ENCODE measurements around the gene EMP2.

The EMP2 gene

DNA sequence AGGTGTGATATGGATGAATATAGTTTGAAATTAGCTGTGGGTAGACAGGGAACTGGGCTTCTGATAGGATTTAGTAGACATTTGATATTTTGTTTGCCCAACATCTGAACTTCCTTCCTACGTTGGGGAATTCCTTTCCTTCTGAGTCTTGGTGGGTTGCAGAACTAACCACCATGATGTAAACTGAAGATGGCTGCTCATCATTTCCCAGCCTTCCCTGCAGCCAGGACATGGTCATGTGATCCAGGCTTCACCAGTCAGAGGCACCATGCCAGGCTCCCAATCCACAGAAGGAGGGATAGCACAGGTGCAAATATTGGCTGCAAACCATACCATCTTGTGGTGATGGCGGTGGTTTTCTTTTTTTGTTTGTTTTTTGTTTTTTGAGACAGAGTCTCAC, 57.4 kb downstream of the EMP2 start:
- Histone ChIP-seq H3K4me2 (ENCODE audit: low read depth, low read length, poor library complexity, severe bottlenecking) (no peak overlapping the region), H3K36me3 (ENCODE audit: insufficient read depth, low read length) (no peaks in the 10 kb centered on the region), H3F3A (ENCODE audit: low read depth) (no peaks in the 10 kb centered on the region), H3K9ac (ENCODE audit: low read depth, low read length, poor library complexity, severe bottlenecking) (no peak overlapping the region), H3K9me3 (ENCODE audit: insufficient read depth, low read depth, low read length) (no peaks in the 10 kb centered on the region), H3K4me1 (ENCODE audit: insufficient read depth, low read length, poor library complexity, severe bottlenecking) (no peaks in the 10 kb centered on the region), H2AFZ (ENCODE audit: low read length) (no peak overlapping the region), H3K9me2 (replicated peaks; ENCODE audit: low read depth, low read length) (no peaks in the 10 kb centered on the region), H4K20me1 (ENCODE audit: insufficient read depth, low read length, poor library complexity, severe bottlenecking) (no peaks in the 10 kb centered on the region), H3K79me2 (ENCODE audit: insufficient read depth, low read length) (no peaks in the 10 kb centered on the region), H3K4me3 (ENCODE audit: low read length, poor library complexity, severe bottlenecking) (no peak overlapping the region), H3K27me3 (ENCODE audit: insufficient read depth, low read length, poor library complexity, severe bottlenecking) (no peaks in the 10 kb centered on the region)
- TF ChIP-seq, protein P1, sequence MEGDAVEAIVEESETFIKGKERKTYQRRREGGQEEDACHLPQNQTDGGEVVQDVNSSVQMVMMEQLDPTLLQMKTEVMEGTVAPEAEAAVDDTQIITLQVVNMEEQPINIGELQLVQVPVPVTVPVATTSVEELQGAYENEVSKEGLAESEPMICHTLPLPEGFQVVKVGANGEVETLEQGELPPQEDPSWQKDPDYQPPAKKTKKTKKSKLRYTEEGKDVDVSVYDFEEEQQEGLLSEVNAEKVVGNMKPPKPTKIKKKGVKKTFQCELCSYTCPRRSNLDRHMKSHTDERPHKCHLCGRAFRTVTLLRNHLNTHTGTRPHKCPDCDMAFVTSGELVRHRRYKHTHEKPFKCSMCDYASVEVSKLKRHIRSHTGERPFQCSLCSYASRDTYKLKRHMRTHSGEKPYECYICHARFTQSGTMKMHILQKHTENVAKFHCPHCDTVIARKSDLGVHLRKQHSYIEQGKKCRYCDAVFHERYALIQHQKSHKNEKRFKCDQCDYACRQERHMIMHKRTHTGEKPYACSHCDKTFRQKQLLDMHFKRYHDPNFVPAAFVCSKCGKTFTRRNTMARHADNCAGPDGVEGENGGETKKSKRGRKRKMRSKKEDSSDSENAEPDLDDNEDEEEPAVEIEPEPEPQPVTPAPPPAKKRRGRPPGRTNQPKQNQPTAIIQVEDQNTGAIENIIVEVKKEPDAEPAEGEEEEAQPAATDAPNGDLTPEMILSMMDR (conservative IDR thresholded peaks at IDR 0.05; ENCODE audit: low read length): no peak
- no peak for TF ChIP-seq EZH2phosphoT487 (IDR thresholded peaks at IDR 0.05; ENCODE audit: borderline replicate concordance)

DNA sequence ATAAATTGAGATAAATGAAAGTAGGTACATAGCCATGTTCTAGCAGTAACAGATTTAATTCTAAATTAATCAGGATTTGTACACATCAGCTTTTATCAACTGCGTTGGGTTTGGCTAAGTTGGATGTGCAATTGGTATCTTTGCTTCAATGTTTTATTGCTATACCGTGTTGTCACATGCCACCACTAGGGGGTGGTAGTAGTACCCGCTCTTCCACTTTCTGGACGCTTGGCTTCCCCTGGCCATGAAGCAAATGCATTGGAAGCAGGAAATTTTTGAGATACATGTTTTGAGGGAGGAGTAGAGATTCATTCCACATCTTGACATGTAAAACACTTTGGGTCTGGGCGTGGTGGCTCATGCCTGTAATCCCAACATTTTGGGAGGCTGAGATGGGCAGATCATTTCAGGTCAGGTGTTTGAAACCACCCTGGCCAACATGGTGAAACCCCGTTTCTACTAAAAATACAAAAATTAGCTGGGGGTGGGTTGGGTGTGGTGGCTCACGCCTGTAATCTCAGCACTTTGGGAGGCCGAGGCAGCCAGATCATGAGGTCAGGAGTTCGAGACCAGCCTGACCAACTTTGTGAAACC, 58.6 kb downstream of the EMP2 start:
- Histone ChIP-seq H3K4me2 (ENCODE audit: low read depth, low read length, poor library complexity, severe bottlenecking) (no peak overlapping the region), H3F3A (ENCODE audit: low read depth) (no peaks in the 10 kb centered on the region), H3K9me2 (replicated peaks; ENCODE audit: low read depth, low read length) (no peaks in the 10 kb centered on the region), H2AFZ (ENCODE audit: low read length) (no peak overlapping the region), H3K4me3 (ENCODE audit: low read length, poor library complexity, severe bottlenecking) (no peak overlapping the region), H3K4me1 (ENCODE audit: insufficient read depth, low read length, poor library complexity, severe bottlenecking) (no peaks in the 10 kb centered on the region), H4K20me1 (ENCODE audit: insufficient read depth, low read length, poor library complexity, severe bottlenecking) (no peaks in the 10 kb centered on the region), H3K9me3 (ENCODE audit: insufficient read depth, low read depth, low read length) (no peaks in the 10 kb centered on the region), H3K9ac (ENCODE audit: low read depth, low read length, poor library complexity, severe bottlenecking) (no peak overlapping the region), H3K36me3 (ENCODE audit: insufficient read depth, low read length) (no peaks in the 10 kb centered on the region), H3K27me3 (ENCODE audit: insufficient read depth, low read length, poor library complexity, severe bottlenecking) (no peaks in the 10 kb centered on the region), H3K79me2 (ENCODE audit: insufficient read depth, low read length) (no peaks in the 10 kb centered on the region)
- TF ChIP-seq EZH2phosphoT487 (IDR thresholded peaks at IDR 0.05; ENCODE audit: borderline replicate concordance): no peak
- TF ChIP-seq, protein P1 (conservative IDR thresholded peaks at IDR 0.05; ENCODE audit: low read length): peak; percentile 66

DNA sequence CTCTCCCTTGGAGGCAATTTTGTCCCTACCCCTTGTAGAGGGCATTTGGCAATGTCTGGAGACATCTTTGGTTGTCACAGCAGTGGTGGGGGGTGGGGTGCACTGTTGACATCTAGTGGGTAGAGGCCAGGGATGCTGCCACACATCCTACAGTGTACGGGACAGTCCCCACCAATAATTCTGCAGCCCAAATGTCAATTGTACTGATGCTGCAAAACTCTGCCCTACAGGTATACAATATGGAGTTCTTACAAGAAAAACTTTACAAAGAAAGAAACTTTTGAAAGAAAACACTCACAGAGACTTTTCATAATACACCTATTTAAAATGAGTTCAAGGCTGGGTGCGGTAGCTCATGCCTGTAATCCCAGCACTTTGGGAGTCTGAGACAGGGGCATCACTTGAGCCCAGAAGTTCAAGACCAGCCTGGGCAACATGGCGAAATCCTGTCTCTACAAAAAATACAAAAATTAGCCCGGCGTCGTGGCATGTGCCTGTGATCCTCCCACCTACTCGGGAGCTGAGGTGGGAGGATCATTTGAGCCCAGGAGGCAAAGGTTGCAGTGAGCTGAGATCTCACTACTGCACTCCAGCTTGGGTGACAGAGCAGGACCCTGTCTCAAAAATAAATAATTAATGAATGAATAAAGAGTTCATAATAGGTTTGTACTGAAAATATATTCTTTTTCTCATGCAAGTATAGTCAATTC, 59.4 kb downstream of the EMP2 start:
- Histone ChIP-seq H3K9me2 (replicated peaks; ENCODE audit: low read depth, low read length) (no peaks in the 10 kb centered on the region), H4K20me1 (ENCODE audit: insufficient read depth, low read length, poor library complexity, severe bottlenecking) (no peaks in the 10 kb centered on the region), H3F3A (ENCODE audit: low read depth) (no peaks in the 10 kb centered on the region), H3K4me1 (ENCODE audit: insufficient read depth, low read length, poor library complexity, severe bottlenecking) (no peaks in the 10 kb centered on the region), H3K36me3 (ENCODE audit: insufficient read depth, low read length) (no peaks in the 10 kb centered on the region), H3K79me2 (ENCODE audit: insufficient read depth, low read length) (no peaks in the 10 kb centered on the region), H3K9me3 (ENCODE audit: insufficient read depth, low read depth, low read length) (no peaks in the 10 kb centered on the region), H3K4me3 (ENCODE audit: low read length, poor library complexity, severe bottlenecking) (no peak overlapping the region), H3K27me3 (ENCODE audit: insufficient read depth, low read length, poor library complexity, severe bottlenecking) (no peaks in the 10 kb centered on the region), H3K9ac (ENCODE audit: low read depth, low read length, poor library complexity, severe bottlenecking) (no peak overlapping the region), H2AFZ (ENCODE audit: low read length) (no peak overlapping the region), H3K4me2 (ENCODE audit: low read depth, low read length, poor library complexity, severe bottlenecking) (no peak overlapping the region)
- TF ChIP-seq, protein P1 (conservative IDR thresholded peaks at IDR 0.05; ENCODE audit: low read length): no peak
- TF ChIP-seq EZH2phosphoT487 (IDR thresholded peaks at IDR 0.05; ENCODE audit: borderline replicate concordance): no peak

Data from Loucy (cell line).